Memory B cell (primary cell): ENCODE data around the gene CD86.
A peak's percentile ranks its signal among the peaks of the same experiment; 100 is the strongest.
"Not testable (repeated sequence)": the region's sequence is repeated elsewhere in the genome, so short reads cannot be mapped to it uniquely, and the experiment has no call there.

Experiments
- ATAC-seq: fragments of 150-1000 bp; cut with Tn5 transposase; 2 replicates; pipeline ENCODE4 v1.10.0; 2021; ENCODE audit warnings: low read depth, mild to moderate bottlenecking, moderate library complexity
- DNase-seq, 2 donors: peaks; one replicate each; pipeline ENCODE4 v3.0.0; 2022; ENCODE audit warnings: low spot score in 2 of 2
- H3K27ac Mint-ChIP-seq: one replicate; pipeline ENCODE4 v1.8.0; 2022; ENCODE audit warnings: mild to moderate bottlenecking, moderate library complexity, mixed read lengths
- H3K27me3 Mint-ChIP-seq: one replicate; pipeline ENCODE4 v1.8.0; 2022; ENCODE audit warnings: mixed read lengths
- H3K36me3 Mint-ChIP-seq: one replicate; pipeline ENCODE4 v1.8.0; 2022; ENCODE audit warnings: mild to moderate bottlenecking, mixed read lengths
- H3K4me1 Mint-ChIP-seq: one replicate; pipeline ENCODE4 v1.8.0; 2022; ENCODE audit warnings: mixed read lengths
- H3K4me3 Mint-ChIP-seq: one replicate; pipeline ENCODE4 v1.8.0; 2022; ENCODE audit warnings: mild to moderate bottlenecking, moderate library complexity, mixed read lengths
- H3K9me3 Mint-ChIP-seq: one replicate; pipeline ENCODE4 v1.8.0; 2022; ENCODE audit warnings: mixed read lengths

The CD86 gene

GRCh38 chr3:122030381-122031122 is 24.6 kb upstream of the CD86 start:
- no peaks in the 10 kb centered on the region for H3K27me3 Mint-ChIP-seq
- DNase-seq: peak in 1 of 2 donors; percentile 4
- peak overlapping the region; percentile 74 for H3K27ac Mint-ChIP-seq
- peaks cover 34% of the 10 kb centered on the region for H3K36me3 Mint-ChIP-seq
- peaks cover 5% of the 10 kb centered on the region for H3K9me3 Mint-ChIP-seq
- H3K4me1 Mint-ChIP-seq: peaks cover 31% of the 10 kb centered on the region
- peak; percentile 59 for ATAC-seq
- no peak overlapping the region for H3K4me3 Mint-ChIP-seq

- H3K4me1 Mint-ChIP-seq: peaks cover 31% of the 10 kb centered on the region
- H3K27ac Mint-ChIP-seq: peak overlapping the region; percentile 74
- peaks cover 8% of the 10 kb centered on the region for H3K9me3 Mint-ChIP-seq
- ATAC-seq (no peak), DNase-seq (peak in 1 of 2 donors; percentile 2)
- no peaks in the 10 kb centered on the region for H3K27me3 Mint-ChIP-seq
- H3K36me3 Mint-ChIP-seq: peaks cover 38% of the 10 kb centered on the region
- no peak overlapping the region for H3K4me3 Mint-ChIP-seq
Measured at GRCh38 chr3:122031123-122031468, 24.1 kb upstream of the CD86 start.

- Mint-ChIP-seq H3K4me3 (no peak overlapping the region), H3K9me3 (peaks cover 8% of the 10 kb centered on the region), H3K36me3 (peaks cover 40% of the 10 kb centered on the region), H3K27ac (no peak overlapping the region), H3K27me3 (no peaks in the 10 kb centered on the region), H3K4me1 (peaks cover 27% of the 10 kb centered on the region)
- ATAC-seq (no peak), DNase-seq (no peak)
Measured at GRCh38 chr3:122032531-122032930, 22.6 kb upstream of the CD86 start.

GRCh38 chr3:122033023-122033422 is 22.1 kb upstream of the CD86 start:
- peaks cover 11% of the 10 kb centered on the region for H3K9me3 Mint-ChIP-seq
- H3K4me3 Mint-ChIP-seq: no peak overlapping the region
- peaks cover 27% of the 10 kb centered on the region for H3K4me1 Mint-ChIP-seq
- H3K36me3 Mint-ChIP-seq: peaks cover 45% of the 10 kb centered on the region
- no peak for ATAC-seq
- H3K27ac Mint-ChIP-seq: no peak overlapping the region
- no peak for DNase-seq
- H3K27me3 Mint-ChIP-seq: no peaks in the 10 kb centered on the region

GRCh38 chr3:122047296-122047695 is 7.9 kb upstream of the CD86 start:
- not testable (repeated sequence) for H3K27me3 Mint-ChIP-seq, H3K4me3 Mint-ChIP-seq, H3K4me1 Mint-ChIP-seq, ATAC-seq, DNase-seq, H3K9me3 Mint-ChIP-seq, H3K27ac Mint-ChIP-seq
- peaks cover 19% of the 10 kb centered on the region for H3K36me3 Mint-ChIP-seq

- H3K4me3 Mint-ChIP-seq, H3K4me1 Mint-ChIP-seq, H3K27ac Mint-ChIP-seq, ATAC-seq, DNase-seq, H3K27me3 Mint-ChIP-seq, H3K9me3 Mint-ChIP-seq: not testable (repeated sequence)
- peaks cover 19% of the 10 kb centered on the region for H3K36me3 Mint-ChIP-seq
Measured at GRCh38 chr3:122047773-122048172, 7.4 kb upstream of the CD86 start.

GRCh38 chr3:122052968-122053367 is 2.2 kb upstream of the CD86 start:
- DNase-seq (peak in 1 of 2 donors; percentile 62), ATAC-seq (peak; percentile 86)
- Mint-ChIP-seq H3K9me3 (no peaks in the 10 kb centered on the region), H3K4me3 (no peak overlapping the region), H3K27me3 (no peaks in the 10 kb centered on the region), H3K4me1 (peaks cover 13% of the 10 kb centered on the region), H3K36me3 (peaks cover 24% of the 10 kb centered on the region), H3K27ac (peak overlapping the region; percentile 58)

- H3K27ac Mint-ChIP-seq: no peak overlapping the region
- H3K4me3 Mint-ChIP-seq: peak overlapping the region; percentile 16
- DNase-seq (no peak), ATAC-seq (no peak)
- H3K27me3 Mint-ChIP-seq: no peaks in the 10 kb centered on the region
- peaks cover 24% of the 10 kb centered on the region for H3K4me1 Mint-ChIP-seq
- H3K9me3 Mint-ChIP-seq: no peaks in the 10 kb centered on the region
- peaks cover 25% of the 10 kb centered on the region for H3K36me3 Mint-ChIP-seq
Measured at GRCh38 chr3:122057671-122058070, 2.5 kb downstream of the CD86 start.

GRCh38 chr3:122058294-122058693 is 3.1 kb downstream of the CD86 start:
- H3K4me1 Mint-ChIP-seq: peaks cover 20% of the 10 kb centered on the region

GRCh38 chr3:122060040-122060698 is 5.0 kb downstream of the CD86 start:
- DNase-seq (no peak), ATAC-seq (no peak)
- no peaks in the 10 kb centered on the region for H3K27me3 Mint-ChIP-seq
- H3K4me3 Mint-ChIP-seq: no peak overlapping the region
- H3K36me3 Mint-ChIP-seq: peaks cover 24% of the 10 kb centered on the region
- no peak overlapping the region for H3K27ac Mint-ChIP-seq
- no peaks in the 10 kb centered on the region for H3K9me3 Mint-ChIP-seq
- H3K4me1 Mint-ChIP-seq: peaks cover 30% of the 10 kb centered on the region

More at GRCh38 chr3:122058294-122058693, 3.1 kb downstream of the CD86 start:
- H3K36me3 Mint-ChIP-seq: peaks cover 21% of the 10 kb centered on the region
- no peak for DNase-seq
- H3K9me3 Mint-ChIP-seq: no peaks in the 10 kb centered on the region
- H3K27me3 Mint-ChIP-seq: no peaks in the 10 kb centered on the region
- no peak for ATAC-seq
- H3K4me3 Mint-ChIP-seq: no peak overlapping the region
- no peak overlapping the region for H3K27ac Mint-ChIP-seq

- ATAC-seq (peak; percentile 51), DNase-seq (no peak)
- H3K4me3 Mint-ChIP-seq: peak overlapping the region; percentile 25
- peak overlapping the region; percentile 12 for H3K27ac Mint-ChIP-seq
- no peaks in the 10 kb centered on the region for H3K27me3 Mint-ChIP-seq
- H3K36me3 Mint-ChIP-seq: peaks cover 10% of the 10 kb centered on the region
- peaks cover 27% of the 10 kb centered on the region for H3K4me1 Mint-ChIP-seq
- no peaks in the 10 kb centered on the region for H3K9me3 Mint-ChIP-seq
Measured at GRCh38 chr3:122063908-122064307, 8.7 kb downstream of the CD86 start.

- H3K4me3 Mint-ChIP-seq: no peak overlapping the region
- H3K27ac Mint-ChIP-seq: no peak overlapping the region
- DNase-seq (no peak), ATAC-seq (peak; percentile 35)
- peaks cover 6% of the 10 kb centered on the region for H3K36me3 Mint-ChIP-seq
- H3K4me1 Mint-ChIP-seq: peaks cover 25% of the 10 kb centered on the region
- no peaks in the 10 kb centered on the region for H3K9me3 Mint-ChIP-seq
- H3K27me3 Mint-ChIP-seq: no peaks in the 10 kb centered on the region
Measured at GRCh38 chr3:122064326-122064725, 9.2 kb downstream of the CD86 start.

- Mint-ChIP-seq H3K27ac (peak overlapping the region; percentile 88), H3K27me3 (no peaks in the 10 kb centered on the region), H3K4me1 (peaks cover 37% of the 10 kb centered on the region), H3K4me3 (peak overlapping the region; percentile 55), H3K9me3 (no peaks in the 10 kb centered on the region), H3K36me3 (peaks cover 5% of the 10 kb centered on the region)
- DNase-seq: no peak
- ATAC-seq: peak; percentile 3
Measured at GRCh38 chr3:122066331-122067213, 11.4 kb downstream of the CD86 start.

GRCh38 chr3:122067214-122067550 is 12.0 kb downstream of the CD86 start:
- H3K27me3 Mint-ChIP-seq: no peaks in the 10 kb centered on the region
- H3K27ac Mint-ChIP-seq: peak overlapping the region; percentile 88
- ATAC-seq (peak; percentile 75), DNase-seq (no peak)
- peaks cover 37% of the 10 kb centered on the region for H3K4me1 Mint-ChIP-seq
- H3K4me3 Mint-ChIP-seq: peak overlapping the region; percentile 55
- peaks cover 5% of the 10 kb centered on the region for H3K36me3 Mint-ChIP-seq
- no peaks in the 10 kb centered on the region for H3K9me3 Mint-ChIP-seq
